T-helper 17 cell (primary cell): Measurements from ENCODE around the gene B2M. TPM values are rescaled to one million over a fixed set of nuclear protein-coding genes. Genes with fewer than 3 reads are reported as not detected.
"Not testable (repeated sequence)": the region's sequence is repeated elsewhere in the genome, so short reads cannot be mapped to it uniquely, and the experiment has no call there.

Experiments
- ATAC-seq: fragments of 150-1000 bp; cut with Tn5 transposase; 2 replicates; pipeline ENCODE4 v1.10.0; 2021; ENCODE audit warnings: mild to moderate bottlenecking, moderate library complexity
- DNase-seq, 3 donors: peaks; one replicate each; pipeline versions ENCODE4 v3.0.0 to v3.0.0-alpha.2; 2020 to 2021
- H3K9me3 ChIP-seq: one replicate; pipeline ENCODE4 v1.7.0; 2013; ENCODE audit warnings: low read length, mild to moderate bottlenecking; ENCODE audit not compliant: control insufficient read depth, poor library complexity, severe bottlenecking
- H3K27ac Mint-ChIP-seq: one replicate; pipeline ENCODE4 v1.8.0; 2022; ENCODE audit warnings: mild to moderate bottlenecking, moderate library complexity, mixed read lengths
- H3K27me3 Mint-ChIP-seq: one replicate; pipeline ENCODE4 v1.8.0; 2022; ENCODE audit warnings: mixed read lengths
- H3K36me3 Mint-ChIP-seq: one replicate; pipeline ENCODE4 v1.8.0; 2022; ENCODE audit warnings: low read depth, mixed read lengths
- H3K4me1 Mint-ChIP-seq: one replicate; pipeline ENCODE4 v1.8.0; 2022; ENCODE audit warnings: mild to moderate bottlenecking, mixed read lengths
- H3K4me3 Mint-ChIP-seq: one replicate; pipeline ENCODE4 v1.8.0; 2022; ENCODE audit warnings: mild to moderate bottlenecking, moderate library complexity, mixed read lengths
- total RNA-seq, 4 donors: library from RNA in 2 of 4; stranded (reverse) in 2 of 4; gene quantifications; one replicate each; pipeline ENCODE4 v1.2.3 and lab custom pipeline; 2022 to 2026

Gene B2M
- total RNA-seq, 2 donors from 2014 or later, result 6,241 to 6,591 TPM

DNA sequence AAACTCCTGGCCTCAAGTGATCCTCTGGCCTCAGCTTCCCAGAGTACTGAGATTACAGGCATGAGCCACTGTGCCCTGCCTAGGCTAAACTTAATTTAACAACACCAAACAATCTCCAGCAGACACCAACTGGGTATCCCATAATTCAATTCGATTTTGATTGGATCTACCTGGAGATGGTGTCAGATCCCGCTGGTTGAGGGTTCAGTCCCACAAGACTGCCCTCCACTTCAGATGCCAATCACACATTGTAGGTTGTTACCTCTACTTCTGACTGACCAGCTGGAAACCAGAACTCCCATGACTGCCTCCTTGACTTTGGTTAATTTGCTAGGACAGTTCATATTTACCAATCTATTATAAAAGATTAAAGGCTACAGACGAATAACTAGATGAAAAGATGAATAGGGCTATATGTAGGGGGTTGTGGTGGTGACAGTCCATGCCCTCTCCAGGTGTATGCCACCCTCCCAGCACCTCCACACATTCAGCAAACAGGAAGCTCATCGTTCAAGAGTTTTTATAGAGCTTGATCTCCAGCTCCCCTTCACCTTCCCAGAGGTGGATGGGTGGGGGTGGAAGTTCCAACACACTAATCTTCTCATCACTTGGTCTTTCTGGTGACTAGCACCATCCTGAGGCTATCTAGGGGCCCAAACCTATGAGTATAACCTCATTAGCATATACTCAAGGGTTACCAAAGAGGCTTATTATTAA is 9.3 kb downstream of the B2M start:
- peaks cover 68% of the 10 kb centered on the region for H3K4me1 Mint-ChIP-seq
- no peaks in the 10 kb centered on the region for H3K9me3 ChIP-seq
- ATAC-seq (peak; percentile 5), DNase-seq (no peak)
- H3K4me3 Mint-ChIP-seq, result peak overlapping the region; percentile 98
- H3K27me3 Mint-ChIP-seq, result no peaks in the 10 kb centered on the region
- peaks cover 4% of the 10 kb centered on the region for H3K36me3 Mint-ChIP-seq
- peak overlapping the region; percentile 100 for H3K27ac Mint-ChIP-seq

DNA sequence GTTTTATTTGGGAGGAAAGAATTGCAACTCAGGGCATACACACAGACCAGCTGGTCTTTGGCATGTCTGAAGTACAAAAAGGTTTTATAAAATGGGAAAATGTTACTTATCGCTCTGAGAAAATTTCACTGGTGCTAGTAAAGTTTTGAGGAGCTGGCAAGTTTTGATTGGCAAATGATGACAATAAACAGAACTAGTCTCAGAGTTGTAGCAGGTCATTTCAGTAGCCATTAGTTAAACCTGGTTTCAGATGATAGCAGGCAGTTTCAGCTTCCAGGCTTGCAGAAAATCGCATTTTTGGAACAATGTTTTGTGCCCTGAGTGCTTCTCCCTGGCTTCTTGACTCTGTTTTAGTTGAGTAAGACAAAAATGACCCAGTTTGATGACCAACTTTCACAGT is 10.7 kb downstream of the B2M start:
- H3K9me3 ChIP-seq, result no peaks in the 10 kb centered on the region
- peak overlapping the region; percentile 64 for H3K4me3 Mint-ChIP-seq
- peaks cover 2% of the 10 kb centered on the region for H3K36me3 Mint-ChIP-seq
- ATAC-seq, result no peak
- H3K27me3 Mint-ChIP-seq, result no peaks in the 10 kb centered on the region
- H3K4me1 Mint-ChIP-seq, result peaks cover 64% of the 10 kb centered on the region
- peak overlapping the region; percentile 100 for H3K27ac Mint-ChIP-seq
- no peak for DNase-seq

DNA sequence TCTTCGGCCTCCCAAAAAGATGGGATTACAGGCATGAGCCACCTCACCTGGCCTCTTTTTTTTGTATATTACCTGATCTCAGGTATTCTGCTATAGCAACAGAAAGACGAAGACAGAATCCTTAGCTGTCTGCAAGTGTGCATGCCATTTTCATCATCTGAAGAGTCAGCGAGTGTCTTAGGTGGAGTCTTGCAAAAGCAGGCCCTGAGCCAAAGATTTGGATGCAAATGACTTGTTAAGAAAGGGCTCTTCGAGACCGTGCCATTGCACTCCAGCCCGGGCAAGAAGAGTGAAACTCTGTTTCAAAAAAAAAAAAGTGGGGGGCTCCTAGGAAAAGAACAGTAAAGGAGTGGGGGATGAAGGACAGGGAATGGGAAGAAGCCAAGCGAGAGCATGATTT is 14.8 kb downstream of the B2M start:
- H3K4me3 Mint-ChIP-seq, result peak overlapping the region; percentile 89
- no peaks in the 10 kb centered on the region for H3K36me3 Mint-ChIP-seq
- DNase-seq (no peak), ATAC-seq (no peak)
- peak overlapping the region; percentile 99 for H3K27ac Mint-ChIP-seq
- no peaks in the 10 kb centered on the region for H3K9me3 ChIP-seq
- H3K4me1 Mint-ChIP-seq, result peaks cover 52% of the 10 kb centered on the region
- no peaks in the 10 kb centered on the region for H3K27me3 Mint-ChIP-seq

DNA sequence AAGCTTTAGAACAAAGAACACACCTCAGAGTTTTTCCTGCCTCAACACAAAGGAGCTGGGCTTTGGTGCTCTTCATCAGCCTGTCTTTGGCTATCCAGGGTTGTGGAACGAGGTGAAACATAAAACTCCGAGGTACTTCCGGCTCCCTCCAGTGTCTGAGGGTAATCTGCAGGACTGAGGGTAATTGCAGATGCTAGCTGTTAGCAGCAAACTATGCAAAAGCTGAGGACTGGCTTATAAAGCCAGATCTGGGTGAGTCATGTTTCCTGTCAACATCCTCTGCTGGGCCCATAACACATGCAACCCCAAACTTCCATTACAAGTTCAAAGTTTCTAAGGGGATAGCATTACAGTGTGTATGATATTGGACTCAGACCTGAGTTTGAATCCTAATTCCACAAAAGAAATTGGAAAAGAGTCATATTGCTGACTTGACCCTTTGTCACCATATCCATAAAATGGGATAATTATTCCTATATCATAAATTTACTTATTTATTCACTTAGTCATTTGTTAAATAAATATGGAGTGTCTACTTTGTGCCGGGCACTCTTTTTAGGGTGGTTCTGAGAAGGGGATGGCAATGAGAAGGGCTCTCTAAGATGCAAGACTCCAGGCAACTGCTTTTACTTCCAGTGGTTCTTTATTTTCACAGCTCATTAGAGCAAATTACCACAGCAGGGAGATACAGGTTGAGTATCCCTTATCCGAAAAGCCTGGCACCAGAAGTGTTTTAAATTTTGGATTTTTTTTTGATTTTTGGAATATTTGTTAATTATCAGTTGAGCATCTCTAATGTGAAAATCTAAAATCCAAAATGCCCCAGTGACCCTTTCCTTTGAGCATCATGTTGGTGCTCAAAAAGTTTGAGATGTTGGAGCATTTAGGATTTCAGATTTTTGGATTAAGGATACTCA is 15.5 kb downstream of the B2M start:
- peaks cover 52% of the 10 kb centered on the region for H3K4me1 Mint-ChIP-seq
- H3K4me3 Mint-ChIP-seq, result peak overlapping the region; percentile 89
- ATAC-seq, result peak; percentile 63
- no peaks in the 10 kb centered on the region for H3K27me3 Mint-ChIP-seq
- H3K36me3 Mint-ChIP-seq, result no peaks in the 10 kb centered on the region
- DNase-seq, result peak; percentile 34 to 69 (median 49)
- H3K9me3 ChIP-seq, result no peaks in the 10 kb centered on the region
- H3K27ac Mint-ChIP-seq, result peak overlapping the region; percentile 99

DNA sequence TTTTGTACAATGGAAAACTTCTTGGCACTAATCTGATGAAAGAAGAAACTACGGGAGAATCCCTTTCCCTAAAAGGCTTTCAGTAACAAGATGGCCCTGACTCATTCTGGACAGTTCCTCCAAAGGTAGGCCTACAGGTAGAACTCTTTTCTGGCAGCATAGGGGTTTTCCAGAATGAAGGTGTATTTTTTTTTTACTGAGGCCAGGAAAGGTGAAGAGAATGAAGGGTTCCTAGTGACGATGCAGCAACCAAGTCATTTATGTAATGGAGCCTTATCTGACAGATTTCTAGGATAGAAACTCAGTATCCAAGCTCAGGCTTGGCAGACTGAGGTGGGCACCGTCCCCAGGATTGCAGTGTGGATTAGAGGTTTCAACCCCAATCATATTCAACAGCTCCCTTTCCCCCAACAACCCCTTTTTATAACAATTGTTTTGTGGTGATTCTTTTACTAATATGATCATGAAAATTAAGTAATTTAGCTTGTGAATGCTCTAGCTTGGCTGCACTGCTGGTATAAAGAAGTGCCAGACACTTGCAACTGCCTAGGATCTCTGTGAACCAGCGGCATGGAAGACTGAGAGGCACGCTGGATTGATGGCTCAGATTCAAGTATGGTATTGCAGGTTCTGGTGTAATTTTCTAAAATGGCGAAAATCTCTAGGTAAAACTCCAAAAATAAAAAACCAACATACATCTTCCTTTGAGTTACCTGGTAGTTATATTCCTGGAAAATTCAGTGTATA is 16.3 kb downstream of the B2M start:
- Mint-ChIP-seq H3K36me3 (no peaks in the 10 kb centered on the region), H3K27me3 (no peaks in the 10 kb centered on the region), H3K4me1 (peaks cover 55% of the 10 kb centered on the region), H3K27ac (peak overlapping the region; percentile 99), H3K4me3 (peak overlapping the region; percentile 55)
- no peak for ATAC-seq
- DNase-seq, result no peak
- no peaks in the 10 kb centered on the region for H3K9me3 ChIP-seq

DNA sequence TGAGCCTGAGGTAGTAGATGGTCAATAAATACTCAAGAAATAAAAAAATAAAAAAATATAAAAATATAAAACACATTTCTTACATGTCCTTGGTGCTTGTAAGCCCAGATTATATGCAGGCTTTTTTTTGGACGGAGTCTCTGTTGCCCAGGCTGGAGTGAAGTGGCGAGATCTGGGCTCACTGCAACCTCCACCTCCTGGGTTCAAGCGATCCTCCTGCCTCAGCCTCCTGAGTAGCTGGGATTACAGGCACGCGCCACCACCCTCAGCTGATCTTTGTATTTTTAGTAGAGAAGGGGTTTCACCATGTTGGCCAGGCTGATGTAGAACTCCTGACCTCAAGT is 16.9 kb downstream of the B2M start:
- Mint-ChIP-seq H3K4me3 (peak overlapping the region; percentile 97), H3K27ac (peak overlapping the region; percentile 99), H3K4me1 (peaks cover 55% of the 10 kb centered on the region)
- H3K27me3 Mint-ChIP-seq, H3K9me3 ChIP-seq, H3K36me3 Mint-ChIP-seq, ATAC-seq, DNase-seq: not testable (repeated sequence)

DNA sequence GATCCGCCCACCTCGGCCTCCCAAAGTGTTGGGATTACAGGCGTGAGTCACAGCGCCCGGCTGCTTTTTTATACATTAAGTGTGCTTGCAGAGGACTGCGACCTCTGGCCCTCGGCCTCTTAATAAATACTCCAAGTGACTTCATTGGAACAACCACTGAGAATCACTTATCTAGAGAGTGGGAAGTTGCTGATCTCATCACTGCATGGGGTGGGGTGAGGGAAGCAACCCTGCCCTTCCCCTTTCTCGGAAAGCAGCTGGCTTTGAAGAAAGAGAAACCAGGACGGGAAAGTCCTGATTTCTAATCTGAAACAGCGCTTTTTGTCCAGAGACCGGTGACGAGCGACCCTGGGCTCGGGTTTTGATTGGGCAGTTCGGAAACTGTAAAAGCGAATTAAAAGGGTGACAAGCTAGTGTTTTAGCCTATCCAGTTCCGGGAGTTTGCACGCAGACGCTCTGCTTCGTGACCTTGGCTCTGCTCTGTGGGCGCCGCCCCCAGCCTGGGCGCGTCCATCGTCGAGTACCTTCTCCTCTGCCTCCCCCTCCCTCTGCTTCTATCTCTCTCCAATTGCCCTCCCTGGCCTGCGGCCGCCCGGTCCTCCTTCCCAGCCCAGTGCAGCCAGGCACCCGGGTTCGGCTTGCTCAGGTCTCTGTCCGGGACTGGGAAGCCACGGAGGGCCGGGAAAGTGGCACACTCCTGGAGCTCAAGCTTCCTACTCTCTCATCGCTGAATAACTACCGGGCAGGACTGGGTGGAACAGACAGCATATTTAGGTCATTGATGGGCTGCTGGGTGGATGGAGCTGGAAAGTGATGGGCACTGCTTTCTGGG is 17.5 kb downstream of the B2M start:
- Mint-ChIP-seq H3K36me3 (no peaks in the 10 kb centered on the region), H3K27ac (peak overlapping the region; percentile 99), H3K27me3 (no peaks in the 10 kb centered on the region), H3K4me3 (peak overlapping the region; percentile 97), H3K4me1 (peaks cover 56% of the 10 kb centered on the region)
- H3K9me3 ChIP-seq, result no peaks in the 10 kb centered on the region
- peak; percentile 83 for ATAC-seq
- peak; percentile 84 to 88 (median 86) for DNase-seq

DNA sequence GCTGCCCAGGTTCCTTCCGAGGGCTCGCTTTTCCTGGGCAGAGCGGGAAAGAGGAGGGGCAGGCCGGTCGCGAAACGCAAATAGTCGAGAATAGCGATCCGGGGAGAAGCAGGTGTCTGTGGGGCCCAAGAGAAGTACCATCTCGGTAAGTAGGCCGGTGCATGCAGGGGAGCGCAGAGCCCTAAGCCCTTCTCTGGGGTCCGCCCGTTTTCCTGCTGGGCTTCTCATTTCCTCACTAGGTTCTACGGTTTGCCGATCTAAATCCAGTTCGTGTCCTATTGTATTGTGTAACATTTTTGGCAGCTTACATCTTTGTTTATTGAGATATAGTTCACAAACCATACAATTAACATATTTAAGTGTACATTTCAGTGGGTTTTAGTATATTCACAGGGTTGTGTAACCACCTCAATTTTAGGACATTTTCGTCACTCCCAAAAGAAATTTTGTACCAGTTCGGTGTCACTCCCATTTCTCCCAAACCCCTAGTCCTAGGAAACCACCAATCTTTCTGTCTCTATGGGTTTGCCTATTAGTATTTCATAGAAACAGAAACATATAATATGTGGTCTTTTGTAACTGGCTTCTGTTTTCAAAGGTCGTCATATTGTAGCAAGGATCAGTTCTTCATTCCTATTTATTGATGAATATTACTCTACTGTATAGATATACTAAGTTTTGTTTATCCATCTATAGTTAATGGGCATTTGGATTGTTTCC is 18.3 kb downstream of the B2M start:
- Mint-ChIP-seq H3K4me1 (peaks cover 53% of the 10 kb centered on the region), H3K36me3 (no peaks in the 10 kb centered on the region), H3K27ac (peak overlapping the region; percentile 99), H3K4me3 (peak overlapping the region; percentile 97), H3K27me3 (no peaks in the 10 kb centered on the region)
- DNase-seq, result no peak
- peak; percentile 6 for ATAC-seq
- no peaks in the 10 kb centered on the region for H3K9me3 ChIP-seq

DNA sequence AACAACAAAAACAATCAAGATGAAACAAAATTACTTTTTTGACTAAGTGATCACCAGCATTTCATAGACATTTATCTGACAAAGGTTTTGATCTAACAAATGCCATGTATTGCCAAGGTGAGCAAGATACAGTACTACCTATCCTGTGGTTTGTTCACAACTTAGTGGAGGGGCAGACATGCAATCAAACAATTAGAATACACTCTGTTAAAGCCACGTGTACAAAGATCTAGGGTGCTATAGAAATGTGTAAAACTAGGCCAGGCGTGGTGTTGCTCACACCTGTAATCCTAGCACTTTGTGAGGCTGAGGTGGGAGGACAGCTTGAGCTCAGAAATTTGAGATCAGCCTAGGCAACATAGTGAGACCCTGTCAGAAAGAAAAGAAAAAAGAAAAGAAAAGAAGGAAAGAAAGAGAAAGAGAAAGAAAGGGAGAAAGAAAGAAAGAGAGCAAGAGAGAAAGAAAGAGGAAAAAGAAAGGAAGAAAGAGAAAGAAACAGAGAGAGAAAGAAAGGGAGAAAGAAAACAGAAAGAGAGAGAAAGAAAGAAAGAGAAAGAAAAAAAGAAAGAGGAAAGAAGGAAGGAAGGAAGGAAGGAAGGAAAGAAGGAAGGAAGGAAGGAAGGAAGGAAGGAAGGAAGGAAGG is 23.6 kb downstream of the B2M start:
- DNase-seq, result no peak
- peak; percentile 36 for ATAC-seq
- Mint-ChIP-seq H3K36me3 (no peaks in the 10 kb centered on the region), H3K4me1 (peaks cover 41% of the 10 kb centered on the region), H3K27ac (peak overlapping the region; percentile 97), H3K27me3 (no peaks in the 10 kb centered on the region), H3K4me3 (peak overlapping the region; percentile 92)
- H3K9me3 ChIP-seq, result no peaks in the 10 kb centered on the region

DNA sequence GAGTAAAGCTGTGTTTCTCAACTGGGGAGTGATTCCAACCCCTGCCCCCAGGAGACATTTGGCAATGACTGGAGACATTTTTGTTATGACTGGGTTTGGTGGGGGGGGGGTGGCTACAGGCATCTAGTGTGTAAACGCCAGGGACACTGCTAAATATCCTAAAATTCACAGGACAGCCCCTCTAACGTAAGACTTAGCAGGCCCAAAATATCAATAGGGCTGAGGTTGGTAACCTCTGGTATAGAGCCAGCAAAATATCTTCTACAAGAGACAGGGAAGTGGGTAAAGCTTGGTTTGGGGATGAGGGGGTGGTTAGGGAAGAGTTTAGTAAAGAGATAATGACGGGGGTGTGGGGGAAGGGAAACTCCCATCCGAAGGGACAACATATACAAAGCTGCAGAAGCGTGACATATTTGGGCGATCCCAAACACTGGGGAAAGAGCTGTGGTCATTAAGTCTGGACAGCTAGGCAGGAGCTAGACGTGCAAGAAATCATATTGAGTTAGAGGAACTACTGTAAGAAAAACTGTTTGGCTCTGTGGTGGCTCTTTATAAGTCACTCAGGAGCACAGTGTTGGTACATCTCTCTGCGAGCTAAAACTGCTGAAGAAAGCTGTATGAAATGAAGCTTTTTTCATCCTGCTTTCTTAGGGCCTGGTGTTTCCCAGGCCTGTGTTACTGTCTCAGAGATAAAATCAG is 24.3 kb downstream of the B2M start:
- no peaks in the 10 kb centered on the region for H3K9me3 ChIP-seq
- Mint-ChIP-seq H3K4me3 (peak overlapping the region; percentile 92), H3K27me3 (no peaks in the 10 kb centered on the region), H3K27ac (peak overlapping the region; percentile 97), H3K4me1 (peaks cover 38% of the 10 kb centered on the region), H3K36me3 (no peaks in the 10 kb centered on the region)
- DNase-seq, result no peak
- peak; percentile 70 for ATAC-seq

DNA sequence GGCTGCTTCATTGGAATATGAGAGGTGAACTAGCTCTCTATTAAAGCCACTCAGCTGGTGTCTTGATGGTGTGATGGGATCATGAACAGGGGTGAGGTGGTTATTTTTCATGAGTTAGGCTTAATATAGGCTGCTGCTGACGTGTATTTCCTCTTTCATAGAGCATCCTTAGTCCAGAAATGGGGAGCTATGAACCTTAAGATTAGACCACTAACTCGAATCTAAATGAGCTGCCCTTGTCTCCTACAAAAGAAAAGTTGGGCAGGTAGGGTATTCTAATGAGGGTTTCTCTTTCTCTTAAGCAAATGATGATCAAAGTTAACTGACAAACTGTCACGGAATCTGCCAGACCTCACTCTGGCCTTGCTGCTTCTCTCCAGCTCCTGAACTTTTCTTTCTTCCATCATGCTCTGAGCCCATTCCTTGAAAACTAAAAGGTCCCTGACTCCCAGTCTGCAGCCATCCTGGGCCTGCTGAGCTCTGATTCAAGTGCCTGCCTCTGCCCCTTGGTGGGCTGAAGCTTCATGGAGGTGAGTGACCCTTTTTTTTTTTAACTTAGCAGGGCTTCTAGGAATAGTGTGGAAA is 25.0 kb downstream of the B2M start, which contains the start of gene TRIM69:
TSS of gene TRIM69 (plus strand) at position 348 of the 585 bp plus-strand sequence. CDS start at position 525, 177 bp downstream.
- ATAC-seq, result peak; percentile 55
- H3K4me3 Mint-ChIP-seq, result peak within 1 kb of the TSS; percentile 92
- H3K36me3 Mint-ChIP-seq, result no peaks in the 10 kb centered on the region
- no peaks in the 10 kb centered on the region for H3K27me3 Mint-ChIP-seq
- no peak for DNase-seq
- H3K27ac Mint-ChIP-seq, result peak within 1 kb of the TSS; percentile 97
- H3K4me1 Mint-ChIP-seq, result peaks cover 37% of the 10 kb centered on the region
- no peaks in the 10 kb centered on the region for H3K9me3 ChIP-seq
